NB4 (cell line): Measurements from ENCODE around the gene TLR8.

Experiments used
- CTCF ChIP-seq: IDR thresholded peaks from one replicate; pipeline ENCODE4 v1.5.1; 2012; ENCODE audit warnings: low read depth, low read length
- POLR2A ChIP-seq: IDR thresholded peaks from 2 replicates; pipeline ENCODE4 v1.6.1; 2011; ENCODE audit warnings: mild to moderate bottlenecking; ENCODE audit not compliant: insufficient read length; ENCODE audit errors: extremely low read depth

- TF ChIP-seq CTCF: no peak
- no peak for TF ChIP-seq POLR2A
These were observed 40.0 kb downstream of the TLR8 start for GRCh38 chrX:12946406-12946805.
